Transverse colon (tissue), 4 donors: ENCODE data around the gene CDC42BPG. TPM values are rescaled to one million over a fixed set of nuclear protein-coding genes. Genes with fewer than 3 reads are reported as not detected.

Experiments used
- DNase-seq: peaks from one replicate; pipeline ENCODE4 v3.0.0-alpha.2; 2019
- H3K27ac ChIP-seq, 4 donors: fragments of 200-600 bp; sonication (generic); 2 replicates each; pipeline ENCODE4 v1.5.1; 2016 to 2018; ENCODE audit warnings: inconsistent platforms in 4 of 4
- H3K27me3 ChIP-seq: fragments of 200-600 bp; sonication (generic); 2 replicates; pipeline ENCODE4 v1.5.1; 2017; ENCODE audit warnings: inconsistent platforms
- H3K36me3 ChIP-seq, 4 donors: fragments of 200-600 bp; sonication (generic); 2 replicates each; pipeline ENCODE4 v1.5.1; 2017 to 2019; ENCODE audit warnings: inconsistent platforms in 4 of 4
- H3K4me1 ChIP-seq, 4 donors: fragments of 200-600 bp; sonication (generic); 2 replicates each; pipeline ENCODE4 v1.5.1; 2017 to 2020; ENCODE audit warnings: inconsistent platforms in 4 of 4
- H3K4me3 ChIP-seq, 4 donors: fragments of 200-600 bp; sonication (generic); 1 replicate in 1 of 4; 2 replicates in 3 of 4; pipeline versions ENCODE4 v1.5.1 to v1.6.1; 2017 to 2019; ENCODE audit warnings: inconsistent platforms in 4 of 4
- H3K9me3 ChIP-seq, 2 donors: fragments of 200-600 bp; sonication (generic); 2 replicates each; pipeline ENCODE4 v1.5.1; 2017 to 2019; ENCODE audit warnings: inconsistent platforms in 2 of 2
- EP300 ChIP-seq: sonication (generic); formaldehyde crosslinking; IDR thresholded peaks from one replicate; pipeline ENCODE4 v1.6.1; 2017; ENCODE audit warnings: antibody characterized with exemption, low read depth
- POLR2A ChIP-seq: fragments of 450-650 bp; IDR thresholded peaks from one replicate; pipeline ENCODE4 v1.6.1; 2016; ENCODE audit warnings: antibody characterized with exemption, mild to moderate bottlenecking, moderate library complexity
- POLR2AphosphoS5 ChIP-seq, 3 donors: sonication (generic); formaldehyde crosslinking; IDR thresholded peaks; one replicate each; pipeline ENCODE4 v1.6.1; 2016; ENCODE audit warnings: antibody characterized with exemption in 3 of 3
- WGBS, 2 donors: methylation state at CpG; one replicate each; pipeline ENCODE4 v1.1.5; 2018; ENCODE audit warnings: low coverage in 1 of 2; 5-methylcytosine and 5-hydroxymethylcytosine counted together
- in situ Hi-C, 4 donors: fragments of 200-750 bp; cut with MboI; loops; one replicate each; pipeline versions ENCODE4 v1.15.0 to v1.15.1; 2017; ENCODE audit warnings: low sequenced_read_pairs in 3 of 4, low pct_ligation_motif_present in 1 of 4, low pct_unique_long_range_greater_than_20kb in 1 of 4
- intact Hi-C: fragments of 100-400 bp; cut with DNase I; formaldehyde crosslinking; loops from one replicate; pipeline ENCODE4 v1.15.1; 2023; ENCODE audit warnings: low total_unique reads
- total RNA-seq, 4 donors: library from RNA; depleted of rRNA; stranded (reverse); fragments of >200 nt; gene quantifications; one replicate each; pipeline ENCODE4 v1.1.0, GENCODE V29; 2016
- TF ChIP-seq, protein P1 (sequence below), 5 experiments: fragments of 200-600 bp in 3 of 5; fragments of 450-650 bp in 2 of 5; sonication (generic) in 3 of 5; IDR thresholded peaks; 1 replicate in 2 of 5; 2 replicates in 3 of 5; pipeline ENCODE4 v1.5.1; 2016 to 2017; ENCODE audit warnings: antibody characterized with exemption in 5 of 5, inconsistent platforms in 3 of 5, mild to moderate bottlenecking in 2 of 5, moderate library complexity in 1 of 5

CDC42BPG gene
- total RNA-seq, 4 donors from 2014 or later = 32.6 to 82.3 (median 46.9) TPM

DNA sequence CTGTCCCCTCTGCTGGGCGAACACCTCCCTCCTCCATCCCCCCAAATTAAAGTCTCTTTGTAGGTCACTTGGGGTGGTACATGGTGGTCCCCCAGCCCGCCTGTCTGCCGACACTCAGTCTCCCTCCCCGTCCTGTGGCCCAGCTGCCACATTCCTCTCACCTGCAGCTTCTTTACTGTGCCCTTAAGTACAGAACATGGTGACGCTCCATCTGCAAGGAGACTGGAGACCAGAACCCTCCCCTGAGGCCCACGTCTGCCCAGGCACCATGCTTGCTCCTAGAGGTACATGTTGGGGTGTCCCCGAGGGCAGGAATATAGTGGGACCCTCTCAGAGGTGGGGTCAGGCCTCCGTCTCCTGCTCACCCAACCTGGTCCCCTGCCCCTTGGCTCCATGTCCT lies 39.6 kb upstream of the CDC42BPG start:
- in situ Hi-C loops = loop anchor here in 1 of 4 donors (5.0 kb wide), 1 partner anchor 37 kb away; no protein-coding TSS in a partner anchor
- peaks cover 15 to 50% (median 20%) of the 10 kb centered on the region in 4 donors for H3K4me1 ChIP-seq
- intact Hi-C loops = no loop called here

DNA sequence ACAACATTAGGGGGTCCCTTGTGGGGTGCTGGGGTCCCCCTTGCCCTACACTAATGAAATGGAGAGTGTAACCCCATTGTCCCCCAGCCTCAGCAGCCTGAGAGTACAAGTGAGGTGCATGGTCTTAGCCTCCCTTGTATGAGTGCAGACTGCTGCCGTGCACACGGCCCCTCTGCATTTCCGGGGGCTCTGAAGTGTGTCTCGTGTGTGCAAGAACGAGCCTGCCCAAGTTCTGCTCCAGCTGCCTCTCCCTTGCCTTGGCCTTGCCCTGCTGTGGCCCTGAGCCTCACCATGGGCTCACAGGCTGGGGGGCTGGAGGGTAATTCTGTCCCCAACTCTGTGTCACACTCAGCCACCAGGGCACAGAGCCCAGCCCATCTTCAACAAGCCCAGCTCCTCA lies 39.1 kb upstream of the CDC42BPG start:
- intact Hi-C loops = no loop called here
- peaks cover 15 to 48% (median 18%) of the 10 kb centered on the region in 4 donors for H3K4me1 ChIP-seq
- WGBS, 2 donors = 86% methylated on average over 5 of the region's 5 CpGs; no CpG with 5 or more reads in 1 of the 2 donors
- no peak overlapping the region for H3K4me3 ChIP-seq
- no peak overlapping the region for H3K27ac ChIP-seq
- H3K9me3 ChIP-seq = no peaks in the 10 kb centered on the region
- DNase-seq = no peak
- TF ChIP-seq POLR2A (no peak), POLR2AphosphoS5 (IDR thresholded peaks at IDR 0.05) (no peak), EP300 (no peak)
- TF ChIP-seq, protein P1, sequence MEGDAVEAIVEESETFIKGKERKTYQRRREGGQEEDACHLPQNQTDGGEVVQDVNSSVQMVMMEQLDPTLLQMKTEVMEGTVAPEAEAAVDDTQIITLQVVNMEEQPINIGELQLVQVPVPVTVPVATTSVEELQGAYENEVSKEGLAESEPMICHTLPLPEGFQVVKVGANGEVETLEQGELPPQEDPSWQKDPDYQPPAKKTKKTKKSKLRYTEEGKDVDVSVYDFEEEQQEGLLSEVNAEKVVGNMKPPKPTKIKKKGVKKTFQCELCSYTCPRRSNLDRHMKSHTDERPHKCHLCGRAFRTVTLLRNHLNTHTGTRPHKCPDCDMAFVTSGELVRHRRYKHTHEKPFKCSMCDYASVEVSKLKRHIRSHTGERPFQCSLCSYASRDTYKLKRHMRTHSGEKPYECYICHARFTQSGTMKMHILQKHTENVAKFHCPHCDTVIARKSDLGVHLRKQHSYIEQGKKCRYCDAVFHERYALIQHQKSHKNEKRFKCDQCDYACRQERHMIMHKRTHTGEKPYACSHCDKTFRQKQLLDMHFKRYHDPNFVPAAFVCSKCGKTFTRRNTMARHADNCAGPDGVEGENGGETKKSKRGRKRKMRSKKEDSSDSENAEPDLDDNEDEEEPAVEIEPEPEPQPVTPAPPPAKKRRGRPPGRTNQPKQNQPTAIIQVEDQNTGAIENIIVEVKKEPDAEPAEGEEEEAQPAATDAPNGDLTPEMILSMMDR (IDR thresholded peaks at IDR 0.05) = no peak
- no peaks in the 10 kb centered on the region for H3K36me3 ChIP-seq
- in situ Hi-C loops = loop anchor here in 1 of 4 donors (5.0 kb wide), 1 partner anchor 36 kb away; no protein-coding TSS in a partner anchor
- no peaks in the 10 kb centered on the region for H3K27me3 ChIP-seq

More for the DNA sequence above, 39.6 kb upstream of the CDC42BPG start:
- H3K27ac ChIP-seq = no peak overlapping the region
- no peaks in the 10 kb centered on the region for H3K27me3 ChIP-seq
- 89% methylated on average over 8 of the region's 8 CpGs; no CpG with 5 or more reads in 1 of the 2 donors for WGBS, 2 donors
- H3K36me3 ChIP-seq = no peaks in the 10 kb centered on the region
- TF ChIP-seq POLR2AphosphoS5 (IDR thresholded peaks at IDR 0.05) (no peak), EP300 (no peak), POLR2A (no peak)
- TF ChIP-seq, protein P1 (IDR thresholded peaks at IDR 0.05) = no peak
- no peak for DNase-seq
- H3K9me3 ChIP-seq = no peaks in the 10 kb centered on the region
- H3K4me3 ChIP-seq = no peak overlapping the region

DNA sequence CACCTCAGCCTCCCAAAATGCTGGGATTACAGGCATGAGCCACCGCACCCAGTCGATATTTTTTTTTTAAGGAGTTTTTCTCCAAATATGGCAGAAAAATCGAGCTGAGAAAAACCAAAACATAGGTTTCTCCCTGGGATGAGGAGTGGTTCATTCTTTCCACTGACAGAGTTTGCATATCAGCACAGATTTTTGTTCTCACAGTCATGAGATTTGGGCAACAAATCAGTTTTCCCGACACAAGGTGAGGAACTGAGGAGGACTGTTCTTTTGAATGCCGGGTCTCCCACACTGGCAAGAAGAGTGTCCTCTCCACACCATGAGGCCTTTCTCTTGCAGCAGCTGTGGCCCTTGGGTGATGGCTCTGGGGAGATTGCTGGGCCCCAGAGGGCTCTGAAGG lies 37.8 kb upstream of the CDC42BPG start:
- in situ Hi-C loops = loop anchor here in 1 of 4 donors (5.0 kb wide), 1 partner anchor 35 kb away; no protein-coding TSS in a partner anchor
- Histone ChIP-seq H3K27ac (peak overlapping the region in 1 of 4 donors; percentile 98), H3K4me1 (peaks cover 6 to 38% (median 12%) of the 10 kb centered on the region in 4 donors), H3K4me3 (no peak overlapping the region), H3K27me3 (no peaks in the 10 kb centered on the region), H3K9me3 (no peaks in the 10 kb centered on the region), H3K36me3 (no peaks in the 10 kb centered on the region)
- DNase-seq = no peak
- TF ChIP-seq POLR2A (no peak), POLR2AphosphoS5 (IDR thresholded peaks at IDR 0.05) (no peak), EP300 (no peak)
- TF ChIP-seq, protein P1 (IDR thresholded peaks at IDR 0.05) = no peak
- intact Hi-C loops = no loop called here
- WGBS, 2 donors = 83 to 90% methylated on average over 4 to 5 of the region's 5 CpGs

DNA sequence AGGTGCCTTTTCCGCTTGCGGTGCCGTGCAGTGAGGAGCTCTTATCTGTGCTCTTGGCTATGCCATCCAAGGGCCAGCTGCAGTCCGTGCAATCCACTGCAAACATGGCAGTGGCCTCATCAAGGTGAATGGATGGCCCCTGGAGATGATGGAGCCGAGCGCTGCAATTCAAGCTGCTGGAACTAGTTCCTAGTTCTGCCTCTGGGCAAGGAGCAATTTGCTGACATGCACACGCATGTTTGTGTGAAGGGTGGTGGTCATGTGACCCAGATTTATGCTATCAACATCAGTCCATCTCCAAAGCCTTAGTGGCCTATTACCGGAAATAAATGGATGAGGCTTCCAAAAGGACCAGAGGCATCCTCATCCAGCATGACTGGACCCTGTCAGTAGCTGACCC lies 37.0 kb upstream of the CDC42BPG start:
- H3K9me3 ChIP-seq = no peaks in the 10 kb centered on the region
- TF ChIP-seq POLR2A (no peak), EP300 (no peak), POLR2AphosphoS5 (IDR thresholded peaks at IDR 0.05) (peak in 1 of 3 donors; percentile 5)
- TF ChIP-seq, protein P1 (IDR thresholded peaks at IDR 0.05) = no peak
- peak overlapping the region in 2 of 4 donors; percentile 88 to 98 for H3K27ac ChIP-seq
- no peaks in the 10 kb centered on the region for H3K36me3 ChIP-seq
- DNase-seq = no peak
- intact Hi-C loops (no loop called here), in situ Hi-C loops (loop anchor here in 1 of 4 donors (5.0 kb wide), 1 partner anchor 34 kb away; no protein-coding TSS in a partner anchor)
- H3K27me3 ChIP-seq = no peaks in the 10 kb centered on the region
- H3K4me1 ChIP-seq = peaks cover 7 to 41% (median 19%) of the 10 kb centered on the region in 4 donors
- H3K4me3 ChIP-seq = no peak overlapping the region
- 76 to 93% methylated on average over 4 to 8 of the region's 8 CpGs for WGBS, 2 donors
